ENCODE results near the gene GK.
"Not testable (repeated sequence)": the region's sequence is repeated elsewhere in the genome, so short reads cannot be mapped to it uniquely, and the experiment has no call there.

The GK gene

DNA sequence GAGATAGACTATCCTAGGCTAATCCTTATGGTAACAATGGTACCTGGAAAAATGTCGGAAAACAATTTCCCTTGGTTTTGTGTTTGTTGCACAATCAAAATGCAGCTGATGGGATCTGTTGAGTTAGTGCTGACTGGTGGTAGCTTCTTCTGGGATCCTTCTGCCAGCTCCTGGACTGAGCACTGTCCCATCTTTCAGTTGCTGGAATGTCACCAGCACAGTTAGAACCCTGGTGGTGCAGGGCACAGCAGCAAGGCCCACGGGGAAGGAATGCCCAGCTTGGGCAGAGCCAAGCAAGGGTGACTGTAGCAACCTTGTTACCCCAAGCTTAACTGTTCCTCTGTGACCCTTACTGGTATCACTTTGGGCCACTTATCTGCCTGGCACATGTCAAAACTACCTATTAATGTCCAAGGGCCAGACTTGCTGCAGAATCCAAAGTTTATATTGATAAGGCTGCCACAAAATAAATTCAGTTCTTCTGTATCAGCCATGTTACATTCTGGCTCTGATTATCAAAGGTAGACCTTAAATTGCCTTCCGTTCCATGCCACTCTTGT lies 53.1 kb downstream of the GK start:
- no peak for DNase-seq (ENCODE audit: low read depth)

- no peak for DNase-seq (ENCODE audit: low read depth)
Measured at GRCh38 chrX:30712214-30712613, 59.0 kb downstream of the GK start.

- peak; percentile 20 for DNase-seq (ENCODE audit: low read depth)
Measured at GRCh38 chrX:30713061-30713525, 59.9 kb downstream of the GK start.

DNA sequence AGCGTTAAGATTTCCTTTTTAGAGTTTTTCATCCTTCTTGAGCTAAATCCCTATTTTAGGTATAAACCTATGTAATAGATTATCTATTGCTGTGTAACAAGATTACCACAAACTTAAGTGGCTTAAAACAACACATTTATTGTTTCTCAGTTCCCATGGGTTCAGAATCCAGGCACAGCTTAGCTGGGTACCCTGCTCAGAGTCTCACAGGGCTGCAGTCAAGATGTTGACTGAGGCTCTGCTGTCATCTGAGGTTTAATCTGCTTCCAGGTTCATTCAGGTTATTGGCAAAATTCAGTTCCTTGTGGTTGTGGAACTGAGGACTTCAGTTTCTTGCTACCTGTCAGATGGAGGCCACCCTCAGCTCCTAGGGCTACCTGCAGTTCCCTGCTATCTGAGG lies 60.9 kb downstream of the GK start:
- no peak for DNase-seq (ENCODE audit: low read depth)

GRCh38 chrX:30715976-30716375 lies 62.8 kb downstream of the GK start:
- no peak for DNase-seq (ENCODE audit: low read depth)

DNA sequence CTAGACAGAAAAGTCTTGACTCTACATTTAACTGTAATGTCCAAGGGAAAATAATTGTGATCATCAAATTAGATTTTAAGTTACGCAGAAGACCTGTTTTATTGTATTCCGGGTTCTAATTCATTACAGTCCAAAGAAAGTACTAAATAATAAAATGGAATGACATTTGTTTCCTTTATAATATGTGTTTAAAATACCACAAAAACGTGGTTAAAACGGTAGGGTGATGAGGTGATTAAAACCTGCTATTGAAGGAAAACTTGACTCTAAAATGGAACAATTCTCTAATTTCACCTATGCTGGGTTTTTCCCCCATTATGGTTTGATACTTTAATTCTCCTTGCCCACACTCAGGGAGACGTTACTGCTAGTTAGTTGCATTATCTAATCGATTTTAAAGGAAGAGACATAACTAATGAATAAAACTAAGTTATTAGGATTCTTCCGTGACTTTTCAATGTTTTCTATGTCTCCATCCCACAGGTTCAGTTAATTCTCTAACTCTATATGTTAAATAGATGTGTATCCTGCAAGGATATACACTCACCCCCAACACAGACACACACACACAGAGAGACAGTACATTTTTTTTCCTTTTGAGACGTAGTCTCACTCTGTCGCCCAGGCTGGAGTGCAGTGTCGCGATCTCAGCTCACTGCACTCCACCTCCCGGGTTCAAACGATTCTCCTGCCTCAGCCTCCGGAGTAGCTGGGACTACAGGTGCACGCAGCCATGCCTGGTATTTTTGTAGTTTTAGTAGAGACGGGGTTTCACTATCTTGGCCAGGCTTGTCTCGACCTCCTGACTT lies 80.8 kb downstream of the GK start:
- DNase-seq (ENCODE audit: low read depth) = no peak

- no peak for DNase-seq (ENCODE audit: low read depth)
Measured at GRCh38 chrX:30734782-30735181, 81.6 kb downstream of the GK start.

DNA sequence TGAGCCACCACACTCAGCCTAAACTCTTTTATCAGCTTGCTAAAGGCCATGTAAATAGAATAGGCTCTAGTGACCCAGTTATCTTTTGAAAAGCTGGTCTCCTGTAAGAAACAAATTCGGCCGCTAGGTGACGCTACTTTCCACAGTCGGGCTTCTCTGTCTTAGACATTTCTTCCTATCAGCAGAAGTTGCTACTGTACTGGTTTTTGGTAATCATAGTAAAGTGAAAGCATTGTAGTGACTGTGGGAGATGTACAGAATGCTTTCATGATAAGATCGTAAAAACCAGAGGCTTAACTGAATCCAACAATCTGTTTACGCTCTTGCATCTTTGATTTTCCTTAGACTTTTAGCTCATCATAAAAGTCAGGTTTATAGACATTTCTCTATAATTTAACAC lies 82.6 kb downstream of the GK start:
- peak; percentile 63 for DNase-seq (ENCODE audit: low read depth)

DNA sequence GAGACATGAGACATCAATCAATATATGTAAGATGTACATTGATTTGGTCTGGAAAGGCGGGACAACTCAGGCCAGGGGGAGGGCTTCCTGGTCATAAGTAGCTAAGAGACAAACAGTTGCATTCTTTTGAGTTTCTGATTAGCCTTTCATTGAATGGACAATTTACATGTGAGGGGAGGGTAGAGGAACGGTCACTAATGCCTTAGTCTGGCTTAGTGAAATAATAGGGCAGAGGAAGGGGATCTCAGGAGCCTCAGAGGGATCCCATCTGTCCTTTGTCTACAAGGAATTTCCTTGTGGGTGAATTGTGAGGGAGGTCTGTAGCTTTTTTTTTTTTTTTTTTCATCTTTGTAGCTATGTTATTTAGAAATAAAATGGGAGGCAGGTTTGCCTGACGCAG lies 88.3 kb downstream of the GK start:
- DNase-seq (ENCODE audit: low read depth) = no peak

DNA sequence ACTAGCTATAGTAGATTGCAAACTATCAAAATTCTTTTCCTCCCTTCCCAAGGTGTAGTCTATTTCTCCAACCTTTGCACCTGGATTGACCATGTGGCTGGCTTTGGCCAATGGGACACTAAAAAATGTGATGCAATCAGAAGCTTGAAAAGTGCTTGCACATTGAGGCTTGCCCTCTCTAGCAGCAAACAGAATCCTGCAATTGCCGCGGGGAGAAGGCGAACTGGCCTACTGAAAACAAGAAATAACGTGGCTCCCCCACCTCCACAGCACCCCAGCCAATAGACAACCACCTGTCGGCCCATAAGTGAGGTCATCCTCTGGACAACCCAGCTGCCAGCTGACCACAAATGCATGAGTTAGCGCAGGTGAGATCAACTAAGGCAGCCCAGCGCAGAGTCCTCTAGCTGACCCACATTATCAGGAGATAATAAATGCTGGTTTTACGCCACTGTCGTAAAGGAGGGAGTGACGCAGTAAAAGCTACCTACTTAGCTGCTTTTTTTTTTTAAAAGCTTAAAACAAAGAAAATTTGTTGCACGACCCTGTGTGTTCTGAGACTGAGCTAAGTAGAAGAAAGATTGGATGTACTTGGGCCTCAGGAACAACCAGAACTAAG lies 95.2 kb downstream of the GK start:
- DNase-seq (ENCODE audit: low read depth) = no peak

DNA sequence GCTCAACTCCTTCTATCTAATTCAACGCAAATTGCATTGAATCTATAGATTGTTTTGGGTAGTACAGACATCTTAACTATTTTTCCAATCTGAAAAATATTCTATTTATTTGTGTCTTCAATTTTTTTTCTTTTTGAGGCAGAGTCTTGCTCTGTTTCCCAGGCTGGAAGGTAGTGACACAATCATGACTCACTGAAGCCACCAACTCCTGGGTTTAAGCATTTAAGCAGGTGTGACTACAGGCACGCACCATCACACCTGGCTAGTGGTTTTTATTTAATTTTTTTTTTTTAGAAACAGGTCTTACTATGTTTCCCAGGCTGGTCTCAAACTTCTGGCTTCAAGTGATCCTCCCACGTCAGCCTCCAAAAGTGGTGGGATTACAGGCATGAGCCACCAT lies 98.3 kb downstream of the GK start:
- DNase-seq (ENCODE audit: low read depth) = no peak

GRCh38 chrX:30762755-30763154 lies 109.5 kb downstream of the GK start:
- DNase-seq (ENCODE audit: low read depth) = no peak

- DNase-seq (ENCODE audit: low read depth) = not testable (repeated sequence)
Measured at GRCh38 chrX:30773764-30774163, 120.5 kb downstream of the GK start.

DNA sequence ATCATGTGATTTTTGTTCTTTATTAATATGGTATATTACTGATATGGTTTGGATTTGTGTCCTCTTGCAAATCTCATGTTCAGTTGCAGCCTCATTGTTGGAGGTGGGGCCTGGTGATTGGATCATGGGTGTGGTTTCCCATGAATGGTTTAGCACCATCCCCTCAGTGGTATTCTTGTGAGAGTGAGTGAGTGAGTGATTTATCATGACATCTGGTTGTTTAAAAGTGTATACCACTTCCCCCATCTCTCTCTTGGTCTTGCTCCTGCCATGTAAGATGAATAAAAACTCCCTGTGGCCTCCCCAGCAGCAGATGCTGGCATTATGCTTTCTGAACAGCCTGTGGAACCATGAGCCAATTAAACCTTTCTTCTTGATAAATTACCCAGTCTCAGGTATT lies 124.4 kb downstream of the GK start:
- DNase-seq (ENCODE audit: low read depth) = no peak

GRCh38 chrX:30779453-30780030 lies 126.3 kb downstream of the GK start:
- DNase-seq (ENCODE audit: low read depth) = no peak

Measured in activated T-cell treated with anti-CD3 and anti-CD28 coated beads for 1 hour (primary cell).